Endothelial cell of umbilical vein (primary cell): ENCODE data around the gene SEMA5A.

Experiments used
- EZH2 ChIP-seq: IDR thresholded peaks from 2 replicates; pipeline ENCODE4 v1.6.1; 2012; ENCODE audit warnings: borderline replicate concordance, low read depth, mild to moderate bottlenecking, moderate library complexity, low read length, inconsistent platforms; ENCODE audit not compliant: severe bottlenecking
- FOS ChIP-seq: IDR thresholded peaks from 2 replicates; pipeline ENCODE4 v1.6.1; 2011; ENCODE audit warnings: mild to moderate bottlenecking, low read length, moderate library complexity, borderline replicate concordance; ENCODE audit not compliant: insufficient read depth
- GATA2 ChIP-seq: IDR thresholded peaks from 2 replicates; pipeline ENCODE4 v1.7.0; 2011; ENCODE audit warnings: low read depth, mild to moderate bottlenecking, moderate library complexity, mixed read lengths, low read length; ENCODE audit not compliant: insufficient read length, insufficient read depth
- JUN ChIP-seq: IDR thresholded peaks from 2 replicates; pipeline ENCODE4 v1.6.1; 2011; ENCODE audit warnings: borderline replicate concordance, low read depth; ENCODE audit not compliant: insufficient read length, insufficient read depth
- MYC ChIP-seq: IDR thresholded peaks from one replicate; pipeline ENCODE4 v1.6.1; 2011; ENCODE audit warnings: mild to moderate bottlenecking, low read depth, low read length
- POLR2A ChIP-seq: IDR thresholded peaks from 2 replicates; pipeline ENCODE4 v1.6.1; 2012; ENCODE audit warnings: low read depth, mild to moderate bottlenecking, control low read depth, low read length
- POLR2AphosphoS5 ChIP-seq: IDR thresholded peaks from 2 replicates; pipeline ENCODE4 v1.6.1; 2012; ENCODE audit warnings: low read depth, mild to moderate bottlenecking, control low read depth, low read length, moderate library complexity; ENCODE audit not compliant: insufficient read depth
- TF ChIP-seq, protein P1 (sequence below), 2 donors: IDR thresholded peaks; 1 replicate in 1 of 2; 2 replicates in 1 of 2; pipeline ENCODE4 v1.5.1; 2011; ENCODE audit warnings: low read length in 2 of 2, mild to moderate bottlenecking in 2 of 2, moderate library complexity in 2 of 2, control low read depth in 1 of 2, inconsistent platforms in 1 of 2, low read depth in 1 of 2; ENCODE audit not compliant: insufficient read depth in 1 of 2; ENCODE audit errors: extremely low read depth in 1 of 2
- TF ChIP-seq, protein P2 (sequence below): IDR thresholded peaks from 2 replicates; pipeline ENCODE4 v1.6.1; 2011; ENCODE audit not compliant: insufficient read depth, insufficient read length

DNA sequence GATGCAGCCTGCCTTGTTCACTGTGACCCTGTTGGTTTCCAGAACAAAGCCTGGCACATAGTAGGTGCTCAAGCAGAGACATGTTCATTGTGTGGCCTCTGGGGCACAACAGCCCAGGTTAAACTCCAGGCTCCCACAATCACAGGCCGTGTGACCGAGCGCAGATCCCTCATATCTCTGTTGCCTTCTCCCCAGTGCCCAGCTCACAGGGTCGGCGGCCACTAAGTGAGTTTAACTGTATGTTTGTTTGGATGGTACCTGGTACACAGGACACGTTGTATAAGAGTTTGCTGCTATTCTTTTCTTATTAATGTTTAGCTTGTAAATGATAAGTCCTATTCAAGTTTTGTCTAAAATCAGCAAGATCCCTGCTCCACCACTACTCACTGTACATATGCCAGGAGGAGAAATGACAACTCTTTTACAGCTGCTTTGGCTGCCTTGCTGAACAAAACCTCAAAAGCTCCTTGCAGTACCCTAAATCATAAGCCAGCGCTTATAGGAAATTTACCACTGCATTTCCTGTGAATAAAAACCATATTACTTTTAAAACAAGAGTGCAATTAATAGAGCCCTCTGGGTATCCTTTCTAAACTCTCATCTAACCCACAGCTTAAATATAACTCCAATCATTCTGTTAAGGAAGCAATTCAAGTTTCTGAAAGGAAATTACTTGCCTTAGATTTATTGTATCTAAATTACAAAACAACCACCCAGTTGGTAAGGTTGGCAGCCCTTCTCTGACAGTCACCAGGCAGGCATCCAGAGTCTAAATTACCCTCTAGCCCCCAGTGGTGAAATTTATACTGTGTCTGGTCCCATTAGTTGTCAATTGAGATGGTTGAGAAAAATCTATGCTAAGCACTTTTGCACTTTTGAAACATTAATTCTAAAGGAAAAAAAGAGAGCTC lies 379.4 kb downstream of the SEMA5A start:
- TF ChIP-seq, protein P1, sequence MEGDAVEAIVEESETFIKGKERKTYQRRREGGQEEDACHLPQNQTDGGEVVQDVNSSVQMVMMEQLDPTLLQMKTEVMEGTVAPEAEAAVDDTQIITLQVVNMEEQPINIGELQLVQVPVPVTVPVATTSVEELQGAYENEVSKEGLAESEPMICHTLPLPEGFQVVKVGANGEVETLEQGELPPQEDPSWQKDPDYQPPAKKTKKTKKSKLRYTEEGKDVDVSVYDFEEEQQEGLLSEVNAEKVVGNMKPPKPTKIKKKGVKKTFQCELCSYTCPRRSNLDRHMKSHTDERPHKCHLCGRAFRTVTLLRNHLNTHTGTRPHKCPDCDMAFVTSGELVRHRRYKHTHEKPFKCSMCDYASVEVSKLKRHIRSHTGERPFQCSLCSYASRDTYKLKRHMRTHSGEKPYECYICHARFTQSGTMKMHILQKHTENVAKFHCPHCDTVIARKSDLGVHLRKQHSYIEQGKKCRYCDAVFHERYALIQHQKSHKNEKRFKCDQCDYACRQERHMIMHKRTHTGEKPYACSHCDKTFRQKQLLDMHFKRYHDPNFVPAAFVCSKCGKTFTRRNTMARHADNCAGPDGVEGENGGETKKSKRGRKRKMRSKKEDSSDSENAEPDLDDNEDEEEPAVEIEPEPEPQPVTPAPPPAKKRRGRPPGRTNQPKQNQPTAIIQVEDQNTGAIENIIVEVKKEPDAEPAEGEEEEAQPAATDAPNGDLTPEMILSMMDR (IDR thresholded peaks at IDR 0.05; ENCODE audit: extremely low read depth in 1 of 2, insufficient read depth in 1 of 2, low read depth in 1 of 2, low read length in 2 of 2), result no peak
- TF ChIP-seq FOS, result no peak
- no peak for TF ChIP-seq POLR2A
- no peak for TF ChIP-seq MYC
- TF ChIP-seq POLR2AphosphoS5, result no peak
- TF ChIP-seq EZH2, result no peak
- TF ChIP-seq, protein P2, sequence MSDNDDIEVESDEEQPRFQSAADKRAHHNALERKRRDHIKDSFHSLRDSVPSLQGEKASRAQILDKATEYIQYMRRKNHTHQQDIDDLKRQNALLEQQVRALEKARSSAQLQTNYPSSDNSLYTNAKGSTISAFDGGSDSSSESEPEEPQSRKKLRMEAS, result no peak
- no peak for TF ChIP-seq GATA2
- no peak for TF ChIP-seq JUN
